ENCODE measurements around the gene NOP53. TPM values are rescaled to one million over a fixed set of nuclear protein-coding genes. Genes with fewer than 3 reads are reported as not detected.
A peak's percentile ranks its signal among the peaks of the same experiment; 100 is the strongest.

Gene NOP53
- total and polyA plus RNA-seq, 2 of the 4 experiments (the other 2 are of a cell fraction), result 59.5 to 83.2 TPM

DNA sequence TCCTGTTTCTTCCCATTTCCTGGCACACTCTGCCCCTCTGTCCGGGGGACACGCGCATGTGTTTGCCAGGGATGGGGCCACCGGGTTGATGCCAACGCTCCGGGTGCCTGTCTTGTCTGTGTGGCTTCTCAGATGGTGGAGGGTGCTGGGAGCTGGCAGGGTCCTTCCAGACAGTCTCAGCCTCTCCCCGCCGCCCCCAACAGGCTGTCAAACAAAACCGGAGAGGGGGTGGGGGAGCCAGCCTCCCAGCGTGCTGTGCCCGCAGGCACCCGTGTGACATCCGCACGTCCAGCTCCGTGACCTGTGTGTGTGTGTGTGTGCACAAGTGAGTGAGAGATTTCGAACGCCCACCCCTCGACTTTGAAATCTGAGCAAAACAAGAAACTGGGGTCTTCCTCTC, 42.7 kb upstream of the NOP53 start:
- ATAC-seq (ENCODE audit: low read depth), result no peak
- 83% methylated on average over 3 of the region's 18 CpGs; no CpG with 5 or more reads in 1 of the 2 experiments for WGBS, 2 experiments (ENCODE audit: extremely low coverage in 2 of 2, insufficient read length in 1 of 2)
- no peak overlapping the region for H2AFZ ChIP-seq (replicated peaks; ENCODE audit: low read length, poor library complexity)
- no peak overlapping the region for H2BK5ac ChIP-seq (ENCODE audit: low read depth, low read length, poor library complexity, severe bottlenecking)
- H3K4me3 ChIP-seq (ENCODE audit: insufficient read depth, low read depth, low read length), result no peak overlapping the region
- no peak overlapping the region for H2BK20ac ChIP-seq (ENCODE audit: low read depth, low read length)
- H3K9ac ChIP-seq (ENCODE audit: low read depth, low read length), result no peak overlapping the region
- no peak overlapping the region for H2AK9ac ChIP-seq (replicated peaks; ENCODE audit: low read depth, low read length, poor library complexity)
- POLR2A ChIA-PET (ENCODE audit: unreplicated experiment), result no interaction called here
- in situ Hi-C loops (cut with MboI; ENCODE audit: low sequenced_read_pairs) (loop anchor here (25.0 kb wide), 1 partner anchor 415 kb away; no protein-coding TSS in a partner anchor), dilution Hi-C loops (cut with HindIII; ENCODE audit: low sequenced_read_pairs, unreplicated experiment) (no loop called here), intact Hi-C loops (cut with micrococcal nuclease) (no loop called here)
- H3K4me2 ChIP-seq (ENCODE audit: low read depth, low read length), result no peak overlapping the region
- no peak overlapping the region for H2BK15ac ChIP-seq (ENCODE audit: low read depth, low read length)
- H2AK5ac ChIP-seq (ENCODE audit: low read depth, low read length), result 0 out of 2 replicates have a peak overlapping the region, but pooled peaks have one; percentile 18
- peaks cover 48% of the 10 kb centered on the region for H4K20me1 ChIP-seq (ENCODE audit: insufficient read depth, low read length)
- no peak overlapping the region for H4K5ac ChIP-seq (ENCODE audit: low read depth, low read length)
- TSS peak; percentile 92 for BruUV-seq (replicated peaks)
- CTCF ChIA-PET, result interaction anchor here (0.6 kb wide), 1 partner anchor 76 kb away, joined by 4 read pairs; no protein-coding TSS in a partner anchor
- H4K91ac ChIP-seq (ENCODE audit: insufficient read depth, low read depth, low read length), result no peak overlapping the region
- H3K18ac ChIP-seq (ENCODE audit: low read depth, low read length), result no peak overlapping the region
- H3K9me3 ChIP-seq (ENCODE audit: control insufficient read depth, insufficient read depth, low read length), result peaks cover 4% of the 10 kb centered on the region; the same call in 1 of the 2 replicates
- no peak overlapping the region for H3K4ac ChIP-seq (ENCODE audit: low read depth, low read length)
- no peak for DNase-seq
- peaks cover 5% of the 10 kb centered on the region for H3K4me1 ChIP-seq (ENCODE audit: control insufficient read depth, insufficient read depth, low read length)
- H2BK120ac ChIP-seq (ENCODE audit: low read depth, low read length), result no peak overlapping the region
- H3K27ac ChIP-seq (ENCODE audit: insufficient read depth, low read length), result no peak overlapping the region
- no peak overlapping the region for H4K8ac ChIP-seq (ENCODE audit: low read depth in 2 of 2, low read length in 2 of 2)
- H3K79me1 ChIP-seq (ENCODE audit: low read depth in 1 of 2, low read length in 2 of 2), result peaks cover 0 to 22% of the 10 kb centered on the region in 2 experiments; a peak in 2 of 4 replicates
- H3K56ac ChIP-seq (ENCODE audit: extremely low read depth, insufficient read depth, low read length), result no peak overlapping the region
- no peak overlapping the region for H3K23ac ChIP-seq (ENCODE audit: low read depth, low read length)
- TF ChIP-seq RCOR1 (IDR thresholded peaks at IDR 0.05; ENCODE audit: insufficient replicate concordance, low read length) (no peak), POLR2A (IDR thresholded peaks at IDR 0.05; ENCODE audit: low read depth, low read length) (no peak), NFE2L2 (IDR thresholded peaks at IDR 0.05; ENCODE audit: low read depth, low read length) (no peak), BHLHE40 (IDR thresholded peaks at IDR 0.05; ENCODE audit: low read depth, low read length) (no peak), MAZ (IDR thresholded peaks at IDR 0.05; ENCODE audit: borderline replicate concordance, low read depth, low read length) (no peak), CHD1 (IDR thresholded peaks at IDR 0.05; ENCODE audit: low read depth, low read length) (no peak), RFX5 (IDR thresholded peaks at IDR 0.05; ENCODE audit: low read depth, low read length) (no peak)
- TF ChIP-seq, protein P1, sequence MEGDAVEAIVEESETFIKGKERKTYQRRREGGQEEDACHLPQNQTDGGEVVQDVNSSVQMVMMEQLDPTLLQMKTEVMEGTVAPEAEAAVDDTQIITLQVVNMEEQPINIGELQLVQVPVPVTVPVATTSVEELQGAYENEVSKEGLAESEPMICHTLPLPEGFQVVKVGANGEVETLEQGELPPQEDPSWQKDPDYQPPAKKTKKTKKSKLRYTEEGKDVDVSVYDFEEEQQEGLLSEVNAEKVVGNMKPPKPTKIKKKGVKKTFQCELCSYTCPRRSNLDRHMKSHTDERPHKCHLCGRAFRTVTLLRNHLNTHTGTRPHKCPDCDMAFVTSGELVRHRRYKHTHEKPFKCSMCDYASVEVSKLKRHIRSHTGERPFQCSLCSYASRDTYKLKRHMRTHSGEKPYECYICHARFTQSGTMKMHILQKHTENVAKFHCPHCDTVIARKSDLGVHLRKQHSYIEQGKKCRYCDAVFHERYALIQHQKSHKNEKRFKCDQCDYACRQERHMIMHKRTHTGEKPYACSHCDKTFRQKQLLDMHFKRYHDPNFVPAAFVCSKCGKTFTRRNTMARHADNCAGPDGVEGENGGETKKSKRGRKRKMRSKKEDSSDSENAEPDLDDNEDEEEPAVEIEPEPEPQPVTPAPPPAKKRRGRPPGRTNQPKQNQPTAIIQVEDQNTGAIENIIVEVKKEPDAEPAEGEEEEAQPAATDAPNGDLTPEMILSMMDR (conservative IDR thresholded peaks at IDR 0.05; ENCODE audit: low read depth, low read length), result no peak
- TF ChIP-seq, protein P2, sequence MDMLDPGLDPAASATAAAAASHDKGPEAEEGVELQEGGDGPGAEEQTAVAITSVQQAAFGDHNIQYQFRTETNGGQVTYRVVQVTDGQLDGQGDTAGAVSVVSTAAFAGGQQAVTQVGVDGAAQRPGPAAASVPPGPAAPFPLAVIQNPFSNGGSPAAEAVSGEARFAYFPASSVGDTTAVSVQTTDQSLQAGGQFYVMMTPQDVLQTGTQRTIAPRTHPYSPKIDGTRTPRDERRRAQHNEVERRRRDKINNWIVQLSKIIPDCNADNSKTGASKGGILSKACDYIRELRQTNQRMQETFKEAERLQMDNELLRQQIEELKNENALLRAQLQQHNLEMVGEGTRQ (IDR thresholded peaks at IDR 0.05; ENCODE audit: low read depth, low read length), result no peak
- TF ChIP-seq, protein P3, sequence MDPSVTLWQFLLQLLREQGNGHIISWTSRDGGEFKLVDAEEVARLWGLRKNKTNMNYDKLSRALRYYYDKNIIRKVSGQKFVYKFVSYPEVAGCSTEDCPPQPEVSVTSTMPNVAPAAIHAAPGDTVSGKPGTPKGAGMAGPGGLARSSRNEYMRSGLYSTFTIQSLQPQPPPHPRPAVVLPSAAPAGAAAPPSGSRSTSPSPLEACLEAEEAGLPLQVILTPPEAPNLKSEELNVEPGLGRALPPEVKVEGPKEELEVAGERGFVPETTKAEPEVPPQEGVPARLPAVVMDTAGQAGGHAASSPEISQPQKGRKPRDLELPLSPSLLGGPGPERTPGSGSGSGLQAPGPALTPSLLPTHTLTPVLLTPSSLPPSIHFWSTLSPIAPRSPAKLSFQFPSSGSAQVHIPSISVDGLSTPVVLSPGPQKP (IDR thresholded peaks at IDR 0.05; ENCODE audit: borderline replicate concordance, low read depth, low read length), result no peak
- peaks cover 34% of the 10 kb centered on the region; the same call in 1 of the 2 replicates for H3K36me3 ChIP-seq (ENCODE audit: control insufficient read depth, insufficient read depth, low read length)
- H3K27me3 ChIP-seq (ENCODE audit: control insufficient read depth, insufficient read depth, low read length), result no peaks in the 10 kb centered on the region
- H3K9me1 ChIP-seq (ENCODE audit: insufficient read depth, low read length), result peaks cover 4% of the 10 kb centered on the region
- no peak overlapping the region for H3K14ac ChIP-seq (replicated peaks; ENCODE audit: low read depth, low read length)

All from IMR-90 (cell line).